GM18498 (cell line): ENCODE data around the gene PRR20G.
"Not testable (repeated sequence)": the region's sequence is repeated elsewhere in the genome, so short reads cannot be mapped to it uniquely, and the experiment has no call there.

Experiments used
- ATAC-seq: cut with Tn5 transposase; IDR thresholded peaks from one replicate; pipeline ENCODE4 v1.9.1; 2021; ENCODE audit warnings: mild to moderate bottlenecking, moderate library complexity; ENCODE audit not compliant: unreplicated experiment

PRR20G gene

GRCh38 chr3:127287840-127288239 is at the start of gene PRR20G:
PRR20G (minus strand) TSS chr3:127288046; CDS start chr3:127287365, 681 bp downstream.
- ATAC-seq, result no peak

- no peak for ATAC-seq
These were observed 49.2 kb upstream of the PRR20G start for GRCh38 chr3:127337001-127337400.

- ATAC-seq, result no peak
These were observed 48.3 kb upstream of the PRR20G start for GRCh38 chr3:127336101-127336500.

GRCh38 chr3:127330385-127330784 is 42.5 kb upstream of the PRR20G start:
- no peak for ATAC-seq

GRCh38 chr3:127329631-127330285 is 41.9 kb upstream of the PRR20G start:
- no peak for ATAC-seq

GRCh38 chr3:127328421-127328820 is 40.6 kb upstream of the PRR20G start:
- no peak for ATAC-seq

GRCh38 chr3:127326341-127326740 is 38.5 kb upstream of the PRR20G start:
- no peak for ATAC-seq

- no peak for ATAC-seq
These were observed 37.7 kb upstream of the PRR20G start for GRCh38 chr3:127325629-127325961.

GRCh38 chr3:127324913-127325628 is 37.2 kb upstream of the PRR20G start:
- ATAC-seq, result no peak

GRCh38 chr3:127324076-127324475 is 36.2 kb upstream of the PRR20G start:
- ATAC-seq, result no peak

GRCh38 chr3:127323581-127323980 is 35.7 kb upstream of the PRR20G start:
- ATAC-seq, result no peak

- ATAC-seq, result no peak
These were observed 33.5 kb upstream of the PRR20G start for GRCh38 chr3:127321371-127321770.

GRCh38 chr3:127320529-127321121 is 32.8 kb upstream of the PRR20G start:
- ATAC-seq, result no peak

- ATAC-seq, result no peak
These were observed 28.8 kb upstream of the PRR20G start for GRCh38 chr3:127316685-127317084.

GRCh38 chr3:127312818-127313217 is 25.0 kb upstream of the PRR20G start:
- no peak for ATAC-seq

- not testable (repeated sequence) for ATAC-seq
These were observed 21.0 kb upstream of the PRR20G start for GRCh38 chr3:127308821-127309220.

GRCh38 chr3:127307916-127308315 is 20.1 kb upstream of the PRR20G start:
- no peak for ATAC-seq

GRCh38 chr3:127307112-127307835 is 19.4 kb upstream of the PRR20G start:
- no peak for ATAC-seq

GRCh38 chr3:127306361-127307111 is 18.7 kb upstream of the PRR20G start:
- no peak for ATAC-seq

GRCh38 chr3:127305499-127306060 is 17.7 kb upstream of the PRR20G start:
- no peak for ATAC-seq
